ENCODE measurements around the gene CDC42SE2. TPM values are rescaled to one million over a fixed set of nuclear protein-coding genes. Genes with fewer than 3 reads are reported as not detected.
"Not testable (repeated sequence)": the region's sequence is repeated elsewhere in the genome, so short reads cannot be mapped to it uniquely, and the experiment has no call there.

The CDC42SE2 gene
- total and polyA plus RNA-seq, 2 experiments from 2014 or later, result 24.2 to 36.2 TPM

- Histone ChIP-seq H4K20me1 (replicated peaks; ENCODE audit: insufficient read depth) (no peaks in the 10 kb centered on the region), H3K9me2 (ENCODE audit: insufficient read depth) (no peaks in the 10 kb centered on the region), H3K4me1 (ENCODE audit: insufficient read depth) (peaks cover under 1% of the 10 kb centered on the region; the same call in 1 of the 2 replicates), H3K27me3 (ENCODE audit: insufficient read depth) (no peaks in the 10 kb centered on the region), H3K4me3 (no peak overlapping the region), H3K79me2 (replicated peaks; ENCODE audit: insufficient read depth) (peaks cover 61% of the 10 kb centered on the region), H3K4me2 (no peak overlapping the region), H2AFZ (no peak overlapping the region), H3K27ac (ENCODE audit: low read depth) (no peak overlapping the region), H3F3A (replicated peaks; ENCODE audit: low read depth) (no peaks in the 10 kb centered on the region), H3K36me3 (ENCODE audit: insufficient read depth) (no peaks in the 10 kb centered on the region)
- H3K27ac Mint-ChIP-seq, result no peak overlapping the region
- no peak for DNase-seq (ENCODE audit: low spot score)
- H3K9me3 Mint-ChIP-seq, result peaks cover 11% of the 10 kb centered on the region; the same call in 2 of the 3 replicates
- peaks cover 11% of the 10 kb centered on the region; the same call in 2 of the 3 replicates for H3K36me3 Mint-ChIP-seq (ENCODE audit: low read depth)
- no peak overlapping the region for H3K4me3 Mint-ChIP-seq
- TF ChIP-seq CREB1 (CRISPR knock-in tag; IDR thresholded peaks at IDR 0.05; ENCODE audit: low read depth) (no peak), NANOG (IDR thresholded peaks at IDR 0.05; ENCODE audit: borderline replicate concordance) (no peak), STAT1 (IDR thresholded peaks at IDR 0.05; ENCODE audit: unreplicated experiment) (no peak), POLR2AphosphoS5 (IDR thresholded peaks at IDR 0.05; ENCODE audit: low read depth) (no peak), EZH2phosphoT487 (IDR thresholded peaks at IDR 0.05; ENCODE audit: unreplicated experiment) (no peak)
- ATAC-seq, result no peak
- peaks cover 10% of the 10 kb centered on the region; the same call in 2 of the 3 replicates for H3K4me1 Mint-ChIP-seq
- H3K27me3 Mint-ChIP-seq (ENCODE audit: insufficient read depth, low read depth, poor library complexity), result no peaks in the 10 kb centered on the region
Observed at GRCh38 chr5:131329286-131329560, 65.4 kb downstream of the CDC42SE2 start.

- H3F3A ChIP-seq (replicated peaks; ENCODE audit: low read depth), result no peaks in the 10 kb centered on the region
- H3K27ac Mint-ChIP-seq, result no peak overlapping the region
- no peaks in the 10 kb centered on the region for H3K9me2 ChIP-seq (ENCODE audit: insufficient read depth)
- H3K27me3 Mint-ChIP-seq (ENCODE audit: insufficient read depth, low read depth, poor library complexity), result no peaks in the 10 kb centered on the region
- peaks cover 63% of the 10 kb centered on the region for H3K79me2 ChIP-seq (replicated peaks; ENCODE audit: insufficient read depth)
- H2AFZ ChIP-seq, result no peak overlapping the region
- no peaks in the 10 kb centered on the region for H3K27me3 ChIP-seq (ENCODE audit: insufficient read depth)
- ATAC-seq, result no peak
- TF ChIP-seq JUNB (IDR thresholded peaks at IDR 0.05; ENCODE audit: unreplicated experiment) (no peak), ZNF462 (CRISPR knock-in tag; IDR thresholded peaks at IDR 0.05) (no peak), STAT1 (IDR thresholded peaks at IDR 0.05; ENCODE audit: unreplicated experiment) (no peak), POLR2AphosphoS5 (IDR thresholded peaks at IDR 0.05; ENCODE audit: low read depth) (no peak)
- no peaks in the 10 kb centered on the region for H3K36me3 ChIP-seq (ENCODE audit: insufficient read depth)
- no peak overlapping the region for H3K4me3 ChIP-seq
- H3K36me3 Mint-ChIP-seq (ENCODE audit: low read depth), result peaks cover 17% of the 10 kb centered on the region; the same call in 2 of the 3 replicates
- no peak overlapping the region for H3K27ac ChIP-seq (ENCODE audit: low read depth)
- H3K4me3 Mint-ChIP-seq, result no peak overlapping the region
- H4K20me1 ChIP-seq (replicated peaks; ENCODE audit: insufficient read depth), result no peaks in the 10 kb centered on the region
- no peaks in the 10 kb centered on the region for H3K4me1 ChIP-seq (ENCODE audit: insufficient read depth)
- no peak overlapping the region for H3K4me2 ChIP-seq
- DNase-seq (ENCODE audit: low spot score), result no peak
- H3K9me3 Mint-ChIP-seq, result peaks cover 17% of the 10 kb centered on the region
- 0 out of 3 replicates have a peak, but pooled peaks cover 4% of the 10 kb centered on the region for H3K4me1 Mint-ChIP-seq
Observed at GRCh38 chr5:131330031-131330430, 66.2 kb downstream of the CDC42SE2 start.

DNA sequence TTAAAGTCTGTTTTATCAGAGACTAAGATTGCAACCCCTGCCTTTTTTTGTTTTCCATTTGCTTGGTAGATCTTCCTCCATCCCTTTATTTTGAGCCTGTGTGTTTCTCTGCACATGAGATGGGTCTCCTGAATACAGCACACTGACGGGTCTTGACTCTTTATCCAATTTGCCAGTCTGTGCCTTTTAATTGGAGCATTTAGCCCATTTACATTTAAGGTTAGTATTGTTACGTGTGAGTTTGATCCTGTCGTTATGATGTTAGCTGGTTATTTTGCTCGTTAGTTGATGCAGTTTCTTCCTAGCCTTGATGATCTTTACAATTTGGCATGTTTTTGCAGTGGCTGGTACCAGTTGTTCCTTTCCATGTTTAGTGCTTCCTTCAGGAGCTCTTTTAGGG lies 71.9 kb downstream of the CDC42SE2 start:
- peaks cover 72% of the 10 kb centered on the region for H3K36me3 Mint-ChIP-seq (ENCODE audit: low read depth)
- H3K27me3 ChIP-seq (ENCODE audit: insufficient read depth); DNase-seq (ENCODE audit: low spot score); H3K27me3 Mint-ChIP-seq (ENCODE audit: insufficient read depth, low read depth, poor library complexity); H3K36me3 ChIP-seq (ENCODE audit: insufficient read depth); H3K4me3 Mint-ChIP-seq; ATAC-seq; H3K4me1 ChIP-seq (ENCODE audit: insufficient read depth); H3K9me2 ChIP-seq (ENCODE audit: insufficient read depth); H3K27ac Mint-ChIP-seq; H3F3A ChIP-seq (replicated peaks; ENCODE audit: low read depth); H3K4me1 Mint-ChIP-seq; H2AFZ ChIP-seq; H3K4me2 ChIP-seq; H4K20me1 ChIP-seq (replicated peaks; ENCODE audit: insufficient read depth); H3K4me3 ChIP-seq; H3K27ac ChIP-seq (ENCODE audit: low read depth): not testable (repeated sequence)
- H3K9me3 Mint-ChIP-seq, result peaks cover 67% of the 10 kb centered on the region
- H3K79me2 ChIP-seq (replicated peaks; ENCODE audit: insufficient read depth), result peaks cover 46% of the 10 kb centered on the region

DNA sequence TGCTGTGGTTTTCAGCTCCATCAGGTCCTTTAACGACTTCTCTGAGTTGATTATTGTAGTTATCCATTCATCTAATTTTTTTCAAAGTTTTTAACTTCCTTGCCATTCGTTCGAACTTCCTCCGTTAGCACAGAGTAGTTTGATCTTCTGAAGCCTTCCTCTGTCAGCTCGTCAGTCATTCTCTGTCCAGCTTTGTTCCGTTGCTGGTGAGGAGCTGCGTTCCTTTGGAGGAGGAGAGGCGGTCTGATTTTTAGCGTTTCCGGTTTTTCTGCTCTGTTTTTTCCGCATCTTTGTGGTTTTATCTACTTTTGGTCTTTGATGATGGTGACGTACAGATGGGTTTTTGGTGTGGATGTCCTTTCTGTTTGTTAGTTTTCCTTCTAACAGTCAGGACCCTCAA lies 72.9 kb downstream of the CDC42SE2 start:
- peaks cover 77% of the 10 kb centered on the region for H3K9me3 Mint-ChIP-seq
- not testable (repeated sequence) for H3F3A ChIP-seq (replicated peaks; ENCODE audit: low read depth); H3K9me2 ChIP-seq (ENCODE audit: insufficient read depth); H3K4me3 Mint-ChIP-seq; H4K20me1 ChIP-seq (replicated peaks; ENCODE audit: insufficient read depth); H3K4me2 ChIP-seq; H3K4me3 ChIP-seq; DNase-seq (ENCODE audit: low spot score); H3K4me1 ChIP-seq (ENCODE audit: insufficient read depth); ATAC-seq; H3K27me3 Mint-ChIP-seq (ENCODE audit: insufficient read depth, low read depth, poor library complexity); H3K27ac ChIP-seq (ENCODE audit: low read depth); H3K36me3 ChIP-seq (ENCODE audit: insufficient read depth); H3K4me1 Mint-ChIP-seq; H3K27me3 ChIP-seq (ENCODE audit: insufficient read depth); H3K27ac Mint-ChIP-seq; H2AFZ ChIP-seq
- H3K79me2 ChIP-seq (replicated peaks; ENCODE audit: insufficient read depth), result peaks cover 36% of the 10 kb centered on the region
- peaks cover 81% of the 10 kb centered on the region for H3K36me3 Mint-ChIP-seq (ENCODE audit: low read depth)
